Measurements from ENCODE around the gene CEACAM7. TPM values are rescaled to one million over a fixed set of nuclear protein-coding genes. Genes with fewer than 3 reads are reported as not detected.
"Not testable (repeated sequence)": the region's sequence is repeated elsewhere in the genome, so short reads cannot be mapped to it uniquely, and the experiment has no call there.

The CEACAM7 gene
- total RNA-seq, 2 experiments from 2014 or later: not detected

DNA sequence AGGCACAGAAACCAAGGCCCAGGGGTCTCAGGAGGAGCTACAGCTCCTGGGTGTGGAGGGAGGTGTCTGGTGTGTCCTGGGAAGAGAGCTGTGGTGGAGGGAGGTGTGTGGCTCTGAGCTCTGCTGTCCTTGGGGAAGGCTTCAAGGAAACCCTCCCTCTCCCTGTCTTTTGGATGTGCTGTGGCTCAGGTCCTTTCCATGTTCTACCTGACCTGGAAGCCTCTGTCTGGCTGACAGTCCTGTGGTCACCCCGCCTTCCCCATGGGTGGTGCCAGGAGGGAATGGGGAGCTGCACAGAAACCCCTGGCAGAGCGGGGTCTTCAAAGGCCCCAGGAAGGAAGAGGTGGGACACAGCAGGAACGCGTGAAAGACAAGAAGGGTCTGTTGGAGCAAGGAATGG is 617 bp upstream of the CEACAM7 start:
- no peaks in the 10 kb centered on the region for H3K9me3 Mint-ChIP-seq (ENCODE audit: insufficient read depth)
- H3K4me3 Mint-ChIP-seq: no peak overlapping the region
- H3K27me3 Mint-ChIP-seq (ENCODE audit: low read depth): peaks cover 9% of the 10 kb centered on the region
- POLR2A ChIA-PET: no interaction called here
- H3K27ac Mint-ChIP-seq: no peak overlapping the region
- DNase-seq: no peak
- H3K36me3 Mint-ChIP-seq (ENCODE audit: low read depth): no peaks in the 10 kb centered on the region
- CTCF ChIA-PET: interaction anchor here (0.8 to 2.1 kb wide), 4 partner anchors 13 to 57 kb away, joined by 3 to 6 read pairs (median 4); no protein-coding TSS in a partner anchor
- ATAC-seq: no peak
- no peaks in the 10 kb centered on the region for H3K4me1 Mint-ChIP-seq (ENCODE audit: low read depth)

DNA sequence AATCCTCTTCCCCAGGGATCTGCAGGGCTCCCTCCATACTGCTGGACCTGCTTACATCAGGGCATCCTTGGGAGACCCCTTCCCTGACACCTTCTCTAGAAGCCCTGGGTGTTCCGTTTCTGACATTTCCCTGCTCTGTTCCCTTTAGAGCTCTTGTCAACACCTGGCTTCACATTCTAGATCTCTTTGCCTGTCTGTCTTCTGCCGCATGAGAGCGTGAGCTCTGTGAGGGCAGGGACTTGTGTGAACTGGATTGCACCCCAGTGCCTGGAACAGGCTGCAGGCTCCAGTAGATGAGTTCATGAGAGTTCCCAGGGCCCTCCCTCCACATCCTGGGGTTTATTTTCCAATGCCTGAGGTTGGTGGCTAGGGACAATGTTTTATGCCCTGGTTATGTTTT is 651 bp downstream of the CEACAM7 start:
- H3K27ac Mint-ChIP-seq: no peak overlapping the region

DNA sequence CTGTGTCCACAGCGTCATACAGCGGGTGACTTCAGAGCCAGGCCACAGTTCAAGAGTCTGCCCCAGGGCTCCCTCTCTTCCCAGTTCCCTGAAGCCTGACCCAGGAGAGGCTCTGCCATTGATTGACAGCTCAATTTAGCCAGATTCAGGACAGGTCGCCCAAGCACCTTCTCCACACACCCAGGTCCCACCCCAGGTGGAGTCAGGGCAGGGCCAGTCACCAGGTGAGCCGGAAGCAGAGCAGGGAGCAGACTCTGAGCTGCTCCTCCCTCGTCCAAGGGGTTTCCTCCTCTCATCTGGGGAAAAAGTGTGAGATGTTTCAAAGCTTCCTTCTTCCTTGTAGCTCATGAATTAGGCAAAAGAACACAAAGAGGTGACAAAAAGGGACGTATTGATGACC is 5.6 kb downstream of the CEACAM7 start:
- Mint-ChIP-seq H3K4me3 (no peak overlapping the region), H3K9me3 (ENCODE audit: insufficient read depth) (no peaks in the 10 kb centered on the region), H3K27ac (no peak overlapping the region), H3K36me3 (ENCODE audit: low read depth) (no peaks in the 10 kb centered on the region), H3K27me3 (ENCODE audit: low read depth) (peaks cover 20% of the 10 kb centered on the region), H3K4me1 (ENCODE audit: low read depth) (no peaks in the 10 kb centered on the region)
- no peak for ATAC-seq
- ChIA-PET CTCF (interaction anchor here (0.7 to 1.5 kb wide), 2 partner anchors 9 to 10 kb away, joined by 3 read pairs; no protein-coding TSS in a partner anchor), POLR2A (no interaction called here)
- DNase-seq: no peak

More for the DNA sequence above, 651 bp downstream of the CEACAM7 start:
- H3K27me3 Mint-ChIP-seq (ENCODE audit: low read depth): peaks cover 4% of the 10 kb centered on the region
- H3K4me1 Mint-ChIP-seq (ENCODE audit: low read depth): no peaks in the 10 kb centered on the region
- CTCF ChIA-PET: no interaction called here
- H3K36me3 Mint-ChIP-seq (ENCODE audit: low read depth): no peaks in the 10 kb centered on the region
- no peak overlapping the region for H3K4me3 Mint-ChIP-seq
- no peaks in the 10 kb centered on the region for H3K9me3 Mint-ChIP-seq (ENCODE audit: insufficient read depth)
- POLR2A ChIA-PET: no interaction called here
- DNase-seq (peak; percentile 9), ATAC-seq (no peak)

DNA sequence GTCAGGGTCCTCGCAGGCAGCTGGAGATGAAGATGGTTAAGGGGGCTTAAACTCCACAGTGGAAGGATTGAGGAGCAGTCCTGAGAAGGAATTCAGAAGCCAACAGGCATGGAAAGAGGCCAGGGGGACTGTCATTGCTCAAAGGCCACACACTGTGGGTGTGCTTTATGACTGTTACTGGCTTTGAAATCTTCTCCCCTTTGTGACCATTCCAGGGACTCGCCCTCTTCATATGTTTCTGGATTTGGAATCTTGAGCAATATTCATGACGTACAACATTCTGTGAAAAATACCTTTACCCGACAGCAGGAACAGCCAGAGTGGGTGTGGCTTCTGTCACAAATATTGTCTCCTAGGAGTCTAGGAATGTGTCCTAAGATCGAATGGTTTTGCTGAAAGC is 16.6 kb downstream of the CEACAM7 start:
- Mint-ChIP-seq H3K4me3 (no peak overlapping the region), H3K4me1 (ENCODE audit: low read depth) (no peaks in the 10 kb centered on the region), H3K36me3 (ENCODE audit: low read depth) (no peaks in the 10 kb centered on the region), H3K9me3 (ENCODE audit: insufficient read depth) (peaks cover 5% of the 10 kb centered on the region), H3K27me3 (ENCODE audit: low read depth) (peaks cover 27% of the 10 kb centered on the region), H3K27ac (no peak overlapping the region)
- no peak for ATAC-seq
- POLR2A ChIA-PET: no interaction called here
- no peak for DNase-seq
- CTCF ChIA-PET: interaction anchor here (2.0 kb wide), 1 partner anchor 30 kb away, joined by 4 read pairs; no protein-coding TSS in a partner anchor

DNA sequence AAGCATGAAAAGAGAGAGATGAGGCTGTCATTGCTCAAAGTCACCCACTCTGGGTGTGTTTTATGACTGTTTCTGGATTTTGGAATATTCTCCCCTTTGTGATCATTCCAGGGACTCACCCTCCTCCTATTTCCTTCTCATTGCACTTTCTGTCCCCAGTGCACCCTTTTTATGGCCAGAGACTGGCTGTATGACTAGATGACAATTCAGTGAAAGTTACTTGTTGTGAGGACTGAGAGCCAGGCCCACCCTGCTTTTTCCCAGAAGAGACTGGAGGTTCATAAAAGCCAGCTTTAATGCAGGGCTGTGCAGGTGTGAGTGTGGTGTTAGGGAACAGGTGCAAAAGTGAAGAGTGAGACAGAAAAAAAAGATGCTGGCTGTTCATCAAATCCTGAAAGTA is 17.3 kb downstream of the CEACAM7 start:
- peaks cover 5% of the 10 kb centered on the region for H3K9me3 Mint-ChIP-seq (ENCODE audit: insufficient read depth)

DNA sequence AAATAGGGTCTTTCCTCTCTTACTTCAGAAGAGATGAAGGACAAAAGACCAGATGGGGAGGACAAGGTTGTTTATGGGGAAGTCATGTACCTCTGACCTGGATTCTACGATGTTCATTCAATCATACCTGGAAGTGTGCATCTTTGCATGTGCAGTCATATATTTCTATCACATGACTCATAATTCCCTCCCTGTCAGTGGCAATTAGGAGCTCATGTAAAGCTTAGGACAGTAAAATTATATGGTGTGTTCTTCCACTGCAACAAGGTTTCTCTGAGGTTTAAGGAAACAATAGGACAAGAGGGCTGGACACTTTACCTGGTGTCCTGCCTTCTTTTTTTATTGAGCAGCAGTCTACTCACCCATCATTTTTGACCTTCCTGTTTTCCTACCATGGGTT is 19.8 kb downstream of the CEACAM7 start:
- ChIA-PET CTCF (no interaction called here), POLR2A (no interaction called here)
- Mint-ChIP-seq H3K4me3 (no peak overlapping the region), H3K27me3 (ENCODE audit: low read depth) (peaks cover 16% of the 10 kb centered on the region), H3K4me1 (ENCODE audit: low read depth) (no peaks in the 10 kb centered on the region), H3K36me3 (ENCODE audit: low read depth) (no peaks in the 10 kb centered on the region), H3K27ac (no peak overlapping the region), H3K9me3 (ENCODE audit: insufficient read depth) (peaks cover 12% of the 10 kb centered on the region)
- no peak for DNase-seq
- ATAC-seq: no peak

More for the DNA sequence above, 17.3 kb downstream of the CEACAM7 start:
- H3K4me1 Mint-ChIP-seq (ENCODE audit: low read depth): no peaks in the 10 kb centered on the region
- no peak overlapping the region for H3K27ac Mint-ChIP-seq
- no peaks in the 10 kb centered on the region for H3K36me3 Mint-ChIP-seq (ENCODE audit: low read depth)
- no peak overlapping the region for H3K4me3 Mint-ChIP-seq
- no peak for ATAC-seq
- H3K27me3 Mint-ChIP-seq (ENCODE audit: low read depth): peaks cover 26% of the 10 kb centered on the region
- DNase-seq: no peak
- ChIA-PET CTCF (interaction anchor here (1.5 to 2.0 kb wide), 2 partner anchors 29 to 36 kb away, joined by 3 to 4 read pairs; no protein-coding TSS in a partner anchor), POLR2A (no interaction called here)

DNA sequence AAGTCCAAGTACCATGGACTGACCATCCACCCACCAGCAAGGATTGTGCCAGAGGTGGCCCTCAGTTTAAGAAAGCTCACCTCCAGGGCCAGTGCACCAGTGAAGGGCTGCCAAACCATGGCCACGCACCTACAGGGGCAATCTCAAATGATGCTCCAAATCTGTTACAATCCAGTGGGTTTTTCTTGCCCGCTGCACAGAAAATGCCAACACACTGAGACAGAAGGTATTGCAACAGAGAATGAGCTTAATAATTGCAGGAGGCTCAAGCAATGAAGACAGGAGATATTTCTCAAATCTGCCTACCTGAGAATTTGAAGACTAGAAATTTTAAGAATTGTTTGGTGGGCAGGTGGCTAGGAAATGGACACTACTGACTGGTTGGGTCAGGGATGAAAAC is 22.0 kb downstream of the CEACAM7 start:
- peaks cover 13% of the 10 kb centered on the region for H3K27me3 Mint-ChIP-seq (ENCODE audit: low read depth)
- ChIA-PET POLR2A (no interaction called here), CTCF (no interaction called here)

DNA sequence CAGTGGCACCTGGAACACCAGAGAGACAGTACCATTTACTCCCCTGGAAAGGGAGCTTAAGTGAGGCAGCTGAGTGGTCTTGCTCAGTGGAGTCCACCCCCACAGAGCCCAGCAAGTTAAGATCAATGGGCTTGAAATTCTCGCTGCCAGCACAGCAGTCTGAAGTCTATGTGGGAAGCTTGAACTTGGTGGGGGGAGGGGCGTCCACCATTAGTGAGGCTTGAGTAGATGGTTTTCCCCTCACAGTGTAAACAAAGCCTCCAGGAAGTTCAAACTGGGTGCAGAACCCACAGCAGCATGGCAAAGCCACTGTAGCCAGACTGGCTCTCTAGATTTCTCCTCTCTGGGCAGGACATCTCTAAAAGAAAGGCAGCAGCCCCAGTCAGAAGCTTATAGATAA is 30.9 kb downstream of the CEACAM7 start:
- no peaks in the 10 kb centered on the region for H3K9me3 Mint-ChIP-seq (ENCODE audit: insufficient read depth)
- no peak overlapping the region for H3K4me3 Mint-ChIP-seq
- ChIA-PET CTCF (interaction anchor here (1.0 to 5.5 kb wide), 4 partner anchors 9 to 97 kb away, joined by 3 to 18 read pairs (median 4); no protein-coding TSS in a partner anchor), POLR2A (no interaction called here)
- peaks cover 56% of the 10 kb centered on the region for H3K27me3 Mint-ChIP-seq (ENCODE audit: low read depth)
- H3K4me1 Mint-ChIP-seq (ENCODE audit: low read depth): no peaks in the 10 kb centered on the region
- no peak overlapping the region for H3K27ac Mint-ChIP-seq
- no peaks in the 10 kb centered on the region for H3K36me3 Mint-ChIP-seq (ENCODE audit: low read depth)
- DNase-seq (no peak), ATAC-seq (no peak)

More for the DNA sequence above, 22.0 kb downstream of the CEACAM7 start:
- Mint-ChIP-seq H3K36me3 (ENCODE audit: low read depth) (no peaks in the 10 kb centered on the region), H3K9me3 (ENCODE audit: insufficient read depth) (peaks cover 12% of the 10 kb centered on the region), H3K4me1 (ENCODE audit: low read depth) (no peaks in the 10 kb centered on the region), H3K4me3 (no peak overlapping the region), H3K27ac (no peak overlapping the region)
- no peak for DNase-seq
- ATAC-seq: no peak

DNA sequence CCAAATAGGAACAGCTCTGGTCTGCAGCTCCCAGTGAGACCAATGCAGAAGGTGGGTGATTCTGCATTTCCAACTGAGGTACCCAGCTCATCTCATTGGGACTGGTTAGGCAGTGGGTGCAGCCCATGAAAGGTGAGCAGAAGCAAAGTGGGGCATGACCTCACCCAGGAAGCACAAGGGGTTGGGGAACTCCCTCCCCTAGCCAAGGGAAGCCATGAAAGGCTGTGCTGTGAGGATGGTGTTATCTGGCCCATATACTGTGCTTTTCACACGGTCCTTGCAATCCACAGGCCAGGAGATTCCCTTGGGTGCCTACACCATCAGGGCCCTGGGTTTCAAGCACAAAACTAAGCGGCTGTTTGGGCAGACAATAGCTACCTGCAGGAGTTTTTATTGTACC is 31.3 kb downstream of the CEACAM7 start:
- H3K4me3 Mint-ChIP-seq; POLR2A ChIA-PET; H3K9me3 Mint-ChIP-seq (ENCODE audit: insufficient read depth); H3K36me3 Mint-ChIP-seq (ENCODE audit: low read depth); DNase-seq; H3K4me1 Mint-ChIP-seq (ENCODE audit: low read depth); H3K27ac Mint-ChIP-seq; ATAC-seq: not testable (repeated sequence)
- CTCF ChIA-PET: interaction anchor here (1.0 to 5.5 kb wide), 4 partner anchors 9 to 98 kb away, joined by 3 to 18 read pairs (median 4); no protein-coding TSS in a partner anchor
- H3K27me3 Mint-ChIP-seq (ENCODE audit: low read depth): peaks cover 56% of the 10 kb centered on the region

DNA sequence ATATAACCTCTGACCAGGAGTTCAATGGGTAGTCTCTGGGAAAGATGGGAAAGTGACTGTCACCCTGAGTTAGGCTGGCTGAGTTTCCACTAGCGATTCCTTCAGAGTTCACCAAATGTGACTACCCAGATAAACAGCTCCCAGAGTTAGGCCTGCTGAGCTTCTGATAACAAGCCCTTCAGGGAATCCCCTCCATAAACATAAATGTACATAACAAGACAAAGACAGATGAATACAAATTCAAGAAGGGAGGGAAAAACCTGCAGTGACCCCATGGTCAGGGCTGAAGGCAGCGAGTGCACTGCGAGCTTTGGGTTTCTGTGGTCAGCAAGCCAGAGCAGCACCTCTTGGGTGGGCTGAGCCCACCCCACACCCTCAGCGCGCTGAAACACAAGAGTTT is 35.8 kb downstream of the CEACAM7 start:
- ChIA-PET POLR2A (no interaction called here), CTCF (interaction anchor here (2.1 to 2.6 kb wide), 3 partner anchors 10 to 55 kb away, joined by 6 to 20 read pairs (median 8); no protein-coding TSS in a partner anchor)
- Mint-ChIP-seq H3K27ac (no peak overlapping the region), H3K4me1 (ENCODE audit: low read depth) (no peaks in the 10 kb centered on the region), H3K9me3 (ENCODE audit: insufficient read depth) (no peaks in the 10 kb centered on the region), H3K27me3 (ENCODE audit: low read depth) (peaks cover 40% of the 10 kb centered on the region), H3K4me3 (no peak overlapping the region), H3K36me3 (ENCODE audit: low read depth) (no peaks in the 10 kb centered on the region)
- no peak for DNase-seq
- no peak for ATAC-seq

DNA sequence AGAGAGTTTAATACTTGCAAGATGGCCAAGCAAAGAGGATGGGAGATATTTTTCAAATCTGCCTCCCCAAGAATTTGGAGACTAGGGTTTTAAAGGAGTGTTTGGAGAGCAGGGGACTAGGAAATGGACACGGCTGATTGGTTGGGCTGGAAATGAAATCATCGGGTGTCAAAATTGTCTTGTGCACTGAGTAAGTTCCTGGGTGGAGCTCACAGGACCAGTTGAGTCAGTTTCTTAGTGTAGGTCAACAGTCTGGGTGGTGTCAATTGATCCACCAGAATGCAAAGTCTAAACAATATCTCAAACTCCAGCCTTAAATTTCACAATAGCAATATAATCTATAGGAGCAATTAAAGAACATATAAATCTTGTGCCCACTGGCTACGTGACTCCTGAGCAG is 38.2 kb downstream of the CEACAM7 start:
- no peaks in the 10 kb centered on the region for H3K4me1 Mint-ChIP-seq (ENCODE audit: low read depth)
- CTCF ChIA-PET: interaction anchor here (1.4 to 1.9 kb wide), 2 partner anchors 9 to 10 kb away, joined by 5 to 6 read pairs; no protein-coding TSS in a partner anchor

DNA sequence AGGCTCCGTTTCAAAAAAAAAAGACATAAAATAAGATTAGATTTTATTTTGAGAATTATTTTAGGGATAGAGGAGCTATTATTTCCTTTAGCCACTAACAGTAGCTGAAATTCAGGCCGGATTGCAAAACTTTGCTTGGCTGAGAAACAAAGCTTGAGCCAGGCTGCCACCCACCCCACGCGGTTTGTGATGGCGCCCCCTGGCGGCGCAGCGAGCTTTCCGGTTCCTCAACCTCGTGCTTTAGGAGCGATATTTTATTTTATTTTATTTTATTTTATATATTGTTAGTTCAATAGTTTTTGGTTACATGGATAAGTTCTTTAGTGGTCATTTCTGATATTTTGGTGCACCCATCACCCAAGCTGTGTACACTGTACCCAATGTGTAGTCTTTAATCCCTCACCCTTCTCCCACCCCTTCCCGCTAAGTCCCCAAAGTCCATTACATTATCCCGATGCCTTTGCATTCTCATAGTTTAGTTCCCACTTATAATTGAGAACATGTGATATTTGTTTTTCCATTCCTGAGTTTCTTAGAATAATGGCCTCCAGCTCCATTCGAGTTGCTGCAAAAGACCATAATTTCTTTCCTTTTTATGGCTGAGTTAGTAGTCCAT is 41.4 kb downstream of the CEACAM7 start:
- ATAC-seq: no peak
- Mint-ChIP-seq H3K4me3 (no peak overlapping the region), H3K36me3 (ENCODE audit: low read depth) (no peaks in the 10 kb centered on the region), H3K4me1 (ENCODE audit: low read depth) (no peaks in the 10 kb centered on the region), H3K27ac (no peak overlapping the region), H3K27me3 (ENCODE audit: low read depth) (peaks cover 23% of the 10 kb centered on the region), H3K9me3 (ENCODE audit: insufficient read depth) (no peaks in the 10 kb centered on the region)
- ChIA-PET POLR2A (no interaction called here), CTCF (interaction anchor here (0.8 to 2.1 kb wide), 16 partner anchors 9 to 207 kb away, joined by 3 to 7 read pairs (median 4); partner anchors contain the start of gene DMAC2)
- DNase-seq: peak; percentile 40

More for the DNA sequence above, 38.2 kb downstream of the CEACAM7 start:
- POLR2A ChIA-PET: no interaction called here
- no peaks in the 10 kb centered on the region for H3K9me3 Mint-ChIP-seq (ENCODE audit: insufficient read depth)
- peaks cover 28% of the 10 kb centered on the region for H3K27me3 Mint-ChIP-seq (ENCODE audit: low read depth)
- no peak overlapping the region for H3K4me3 Mint-ChIP-seq
- no peak for DNase-seq
- ATAC-seq: no peak
- H3K36me3 Mint-ChIP-seq (ENCODE audit: low read depth): no peaks in the 10 kb centered on the region
- H3K27ac Mint-ChIP-seq: no peak overlapping the region

All from activated CD8-positive, alpha-beta T cell treated with anti-CD3 and anti-CD28 coated beads, Interleukin-2, amount 10 ng/mL, durations not matched to agents 7 days and 5 days (primary cell).